ENCODE measurements around the gene ELAC1. TPM values are rescaled to one million over a fixed set of nuclear protein-coding genes. Genes with fewer than 3 reads are reported as not detected.
A peak's percentile ranks its signal among the peaks of the same experiment; 100 is the strongest.
"Not testable (repeated sequence)": the region's sequence is repeated elsewhere in the genome, so short reads cannot be mapped to it uniquely, and the experiment has no call there.

ELAC1 gene, protein sequence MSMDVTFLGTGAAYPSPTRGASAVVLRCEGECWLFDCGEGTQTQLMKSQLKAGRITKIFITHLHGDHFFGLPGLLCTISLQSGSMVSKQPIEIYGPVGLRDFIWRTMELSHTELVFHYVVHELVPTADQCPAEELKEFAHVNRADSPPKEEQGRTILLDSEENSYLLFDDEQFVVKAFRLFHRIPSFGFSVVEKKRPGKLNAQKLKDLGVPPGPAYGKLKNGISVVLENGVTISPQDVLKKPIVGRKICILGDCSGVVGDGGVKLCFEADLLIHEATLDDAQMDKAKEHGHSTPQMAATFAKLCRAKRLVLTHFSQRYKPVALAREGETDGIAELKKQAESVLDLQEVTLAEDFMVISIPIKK
- 7.3 TPM for total RNA-seq
- polyA plus RNA-seq, result 6.9 TPM

- WGBS, result under 1% methylated on average over 84 of the region's 84 CpGs
- peak within 1 kb of the TSS; percentile 92 for H3K27ac ChIP-seq (ENCODE audit: low read depth)
- peak within 1 kb of the TSS; percentile 88 for H3K4me3 ChIP-seq (ENCODE audit: low read depth, low read length)
- peak; percentile 6 for DNase-seq (ENCODE audit: extremely low spot score)
- no peaks in the 10 kb centered on the region for H3K4me1 ChIP-seq (ENCODE audit: insufficient read depth)
- no peaks in the 10 kb centered on the region for H3K36me3 ChIP-seq (ENCODE audit: insufficient read depth)
Measured at GRCh38 chr18:50967714-50968661, at the start of gene ELAC1. Gene ELAC1, plus strand, starts transcription at chr18:50968040. Its CDS starts 6,365 bp downstream, at chr18:50974405.

DNA sequence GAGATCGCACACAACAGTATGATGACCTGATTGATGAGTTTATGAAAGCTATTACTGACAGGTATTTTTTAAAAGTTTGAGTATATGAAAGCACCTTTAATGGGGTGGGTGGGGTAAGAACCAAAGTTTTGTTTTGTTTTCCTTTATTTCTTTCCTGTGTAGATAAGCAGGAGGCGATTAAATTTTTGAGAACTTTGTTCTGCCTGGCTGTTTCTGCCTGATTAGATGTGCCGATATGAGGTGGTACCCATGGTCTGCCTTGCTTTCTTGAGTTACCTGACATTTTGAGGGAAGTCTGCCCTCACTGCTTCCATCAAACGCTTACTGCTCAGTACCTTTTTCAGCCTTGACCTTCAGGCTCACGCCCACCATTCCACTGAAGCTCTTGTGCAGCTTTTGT lies 49.7 kb upstream of the ELAC1 start:
- no peak overlapping the region for H3K4me3 ChIP-seq (ENCODE audit: low read depth, low read length)
- DNase-seq (ENCODE audit: extremely low spot score), result no peak
- H3K36me3 ChIP-seq (ENCODE audit: insufficient read depth), result peaks cover 7% of the 10 kb centered on the region
- H3K27ac ChIP-seq (ENCODE audit: low read depth), result no peak overlapping the region
- no peaks in the 10 kb centered on the region for H3K4me1 ChIP-seq (ENCODE audit: insufficient read depth)
- 96% methylated on average over 5 of the region's 5 CpGs for WGBS

- no peak for DNase-seq (ENCODE audit: extremely low spot score)
- 97% methylated on average over 2 of the region's 2 CpGs for WGBS
- Histone ChIP-seq H3K27ac (ENCODE audit: low read depth) (no peak overlapping the region), H3K4me3 (ENCODE audit: low read depth, low read length) (no peak overlapping the region), H3K4me1 (ENCODE audit: insufficient read depth) (no peaks in the 10 kb centered on the region), H3K36me3 (ENCODE audit: insufficient read depth) (peaks cover 3% of the 10 kb centered on the region)
Measured at GRCh38 chr18:50924372-50924771, 43.5 kb upstream of the ELAC1 start.

- H3K4me1 ChIP-seq (ENCODE audit: insufficient read depth), result no peaks in the 10 kb centered on the region
Measured at GRCh38 chr18:50926521-50926920, 41.3 kb upstream of the ELAC1 start.

GRCh38 chr18:50928551-50928950 lies 39.3 kb upstream of the ELAC1 start:
- WGBS, result 94% methylated on average over 2 of the region's 2 CpGs
- H3K4me1 ChIP-seq (ENCODE audit: insufficient read depth), result no peaks in the 10 kb centered on the region
- H3K36me3 ChIP-seq (ENCODE audit: insufficient read depth), result no peaks in the 10 kb centered on the region
- DNase-seq (ENCODE audit: extremely low spot score), result no peak
- H3K27ac ChIP-seq (ENCODE audit: low read depth), result no peak overlapping the region
- H3K4me3 ChIP-seq (ENCODE audit: low read depth, low read length), result no peak overlapping the region

More at GRCh38 chr18:50926521-50926920, 41.3 kb upstream of the ELAC1 start:
- peaks cover 2% of the 10 kb centered on the region for H3K36me3 ChIP-seq (ENCODE audit: insufficient read depth)
- DNase-seq (ENCODE audit: extremely low spot score), result no peak
- no peak overlapping the region for H3K4me3 ChIP-seq (ENCODE audit: low read depth, low read length)
- no peak overlapping the region for H3K27ac ChIP-seq (ENCODE audit: low read depth)

DNA sequence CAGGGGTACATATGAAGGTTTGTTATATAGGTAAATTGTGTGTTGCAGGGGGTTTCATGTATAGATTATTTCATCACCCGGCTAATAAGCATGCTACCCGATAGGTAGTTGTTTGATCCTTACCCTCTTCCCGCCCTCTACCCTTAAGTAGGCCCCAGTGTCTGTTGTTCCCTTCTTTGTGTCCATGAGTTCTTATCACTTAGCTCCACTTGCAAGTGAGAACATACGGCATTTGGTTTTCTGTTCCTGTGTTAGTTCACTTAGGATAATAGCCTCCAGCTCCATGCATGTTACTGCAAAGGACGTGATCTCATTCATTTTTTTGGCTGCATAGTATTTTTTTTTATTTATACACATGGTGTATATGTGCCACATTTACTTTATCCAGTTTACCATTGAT lies 34.2 kb upstream of the ELAC1 start:
- Histone ChIP-seq H3K27ac (ENCODE audit: low read depth) (no peak overlapping the region), H3K36me3 (ENCODE audit: insufficient read depth) (no peaks in the 10 kb centered on the region), H3K4me1 (ENCODE audit: insufficient read depth) (no peaks in the 10 kb centered on the region), H3K4me3 (ENCODE audit: low read depth, low read length) (no peak overlapping the region)
- 96% methylated on average over 5 of the region's 5 CpGs for WGBS
- no peak for DNase-seq (ENCODE audit: extremely low spot score)

DNA sequence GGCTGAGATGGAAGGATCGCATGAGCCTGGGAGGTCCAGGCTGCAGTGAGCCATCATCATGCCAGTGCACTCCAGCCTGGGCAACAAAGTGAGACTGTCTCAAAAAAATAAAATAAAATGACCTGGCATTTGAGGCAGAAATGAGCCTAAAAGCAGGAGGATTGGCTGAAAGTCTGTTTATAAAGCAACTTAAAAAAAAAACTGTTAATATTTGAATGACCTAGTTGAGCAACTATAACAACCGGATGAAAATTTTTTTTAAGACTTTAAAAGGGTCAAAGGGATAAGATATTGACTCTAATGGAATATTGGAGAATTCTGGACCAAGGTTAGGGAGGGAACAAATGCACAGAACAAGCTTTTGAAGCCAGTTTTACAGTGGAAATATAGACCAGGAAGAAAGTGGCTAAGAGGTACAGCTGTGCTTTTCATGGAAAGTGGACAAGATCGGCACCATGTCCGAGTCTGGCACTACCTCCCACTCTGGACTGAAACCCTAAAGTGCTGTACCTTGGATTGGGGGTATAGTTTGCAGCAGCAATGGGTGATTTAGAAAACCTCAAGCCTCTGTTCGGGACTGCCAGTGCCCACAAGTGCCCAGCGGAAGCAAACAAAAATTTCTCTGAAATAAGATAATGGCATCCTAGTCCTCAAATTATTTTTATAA lies 33.2 kb upstream of the ELAC1 start:
- Histone ChIP-seq H3K27ac (ENCODE audit: low read depth) (no peak overlapping the region), H3K4me1 (ENCODE audit: insufficient read depth) (no peaks in the 10 kb centered on the region), H3K4me3 (ENCODE audit: low read depth, low read length) (no peak overlapping the region), H3K36me3 (ENCODE audit: insufficient read depth) (no peaks in the 10 kb centered on the region)
- 95% methylated on average over 6 of the region's 6 CpGs for WGBS
- no peak for DNase-seq (ENCODE audit: extremely low spot score)

- Histone ChIP-seq H3K4me1 (ENCODE audit: insufficient read depth) (no peaks in the 10 kb centered on the region), H3K27ac (ENCODE audit: low read depth) (no peak overlapping the region), H3K4me3 (ENCODE audit: low read depth, low read length) (no peak overlapping the region), H3K36me3 (ENCODE audit: insufficient read depth) (no peaks in the 10 kb centered on the region)
- WGBS, result 98% methylated on average over 6 of the region's 6 CpGs
- no peak for DNase-seq (ENCODE audit: extremely low spot score)
Measured at GRCh38 chr18:50935493-50936191, 32.2 kb upstream of the ELAC1 start.

DNA sequence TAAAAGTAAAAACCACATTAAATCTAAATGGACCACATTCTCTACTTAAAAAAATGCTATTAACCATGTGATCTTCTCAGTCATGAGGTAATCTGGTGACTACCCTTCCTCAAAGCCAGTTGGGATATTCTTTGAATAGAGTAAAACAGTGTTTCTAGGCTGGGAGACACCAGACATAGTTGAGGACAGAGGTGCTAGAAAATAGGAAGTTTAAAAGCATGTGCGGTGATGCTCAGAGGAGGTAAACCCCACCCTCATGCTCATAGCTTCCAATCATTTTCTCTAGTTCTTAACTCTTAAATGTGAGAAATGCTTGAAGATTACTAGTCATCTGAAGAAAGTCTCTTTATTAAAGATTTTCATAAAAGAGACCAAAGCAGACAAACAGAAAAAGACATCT lies 30.7 kb upstream of the ELAC1 start:
- Histone ChIP-seq H3K36me3 (ENCODE audit: insufficient read depth) (no peaks in the 10 kb centered on the region), H3K4me3 (ENCODE audit: low read depth, low read length) (no peak overlapping the region), H3K27ac (ENCODE audit: low read depth) (no peak overlapping the region), H3K4me1 (ENCODE audit: insufficient read depth) (no peaks in the 10 kb centered on the region)
- DNase-seq (ENCODE audit: extremely low spot score), result no peak
- 90% methylated on average over 1 of the region's 1 CpG for WGBS

DNA sequence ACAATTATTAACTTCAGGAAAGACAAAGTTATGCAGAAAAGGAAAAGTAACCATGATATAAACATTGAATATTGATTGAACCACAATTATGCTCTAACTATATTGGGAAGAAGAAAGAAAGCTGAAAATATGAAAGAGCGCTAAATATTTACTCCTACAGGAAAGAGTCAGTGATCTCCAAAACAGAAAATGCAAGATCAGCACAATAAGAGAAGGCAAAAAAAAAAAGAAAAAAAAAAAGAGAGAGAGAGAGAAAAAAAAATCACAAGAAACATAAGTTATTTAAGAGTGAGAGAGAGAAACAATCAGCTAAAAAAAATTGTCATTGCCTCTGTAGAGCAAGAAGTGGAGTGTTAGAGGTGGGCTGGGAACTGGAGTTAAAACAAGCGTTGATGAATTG lies 28.9 kb upstream of the ELAC1 start:
- 94% methylated on average over 2 of the region's 2 CpGs for WGBS
- Histone ChIP-seq H3K4me1 (ENCODE audit: insufficient read depth) (no peaks in the 10 kb centered on the region), H3K27ac (ENCODE audit: low read depth) (no peak overlapping the region), H3K4me3 (ENCODE audit: low read depth, low read length) (no peak overlapping the region), H3K36me3 (ENCODE audit: insufficient read depth) (no peaks in the 10 kb centered on the region)
- DNase-seq (ENCODE audit: extremely low spot score), result no peak

DNA sequence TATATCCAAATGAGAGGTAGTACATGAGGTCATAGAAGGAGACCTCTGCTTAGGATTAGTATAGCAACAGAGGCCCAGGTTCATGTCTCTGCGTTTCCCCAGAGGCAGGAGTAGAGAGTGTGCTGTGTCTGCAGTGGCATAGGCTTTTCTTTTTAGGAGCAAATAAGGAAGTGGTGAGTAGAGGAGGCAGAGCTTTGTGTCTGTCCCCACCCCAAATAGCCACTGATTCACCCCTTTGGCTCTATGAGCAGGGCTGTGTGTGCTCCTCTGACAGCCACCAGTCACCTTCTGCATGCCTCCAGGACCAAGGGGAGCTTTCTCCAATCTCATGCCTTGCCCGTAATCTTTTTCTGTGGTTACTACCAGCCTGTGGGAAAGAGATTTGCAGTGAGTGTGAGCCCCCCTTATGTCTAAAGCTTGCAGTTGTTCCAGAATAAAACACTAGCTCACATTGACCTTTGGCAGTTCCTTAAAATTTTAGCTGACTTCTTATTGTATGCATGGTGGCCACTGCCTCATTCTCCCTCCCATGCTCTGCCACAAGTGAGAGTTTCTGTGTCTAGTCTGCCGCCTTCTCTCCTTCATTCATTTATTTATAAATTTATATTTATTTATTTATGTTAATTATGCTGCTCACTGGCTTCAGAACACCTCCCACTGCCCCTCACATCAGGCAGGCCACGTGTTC lies 23.5 kb upstream of the ELAC1 start:
- H3K27ac ChIP-seq (ENCODE audit: low read depth), result no peak overlapping the region
- H3K36me3 ChIP-seq (ENCODE audit: insufficient read depth), result peaks cover 1% of the 10 kb centered on the region
- H3K4me3 ChIP-seq (ENCODE audit: low read depth, low read length), result no peak overlapping the region
- 90% methylated on average over 4 of the region's 4 CpGs for WGBS
- no peaks in the 10 kb centered on the region for H3K4me1 ChIP-seq (ENCODE audit: insufficient read depth)
- no peak for DNase-seq (ENCODE audit: extremely low spot score)

GRCh38 chr18:50945918-50946317 lies 21.9 kb upstream of the ELAC1 start:
- not testable (repeated sequence) for H3K4me3 ChIP-seq (ENCODE audit: low read depth, low read length); H3K36me3 ChIP-seq (ENCODE audit: insufficient read depth); H3K27ac ChIP-seq (ENCODE audit: low read depth); DNase-seq (ENCODE audit: extremely low spot score); H3K4me1 ChIP-seq (ENCODE audit: insufficient read depth)
- 97% methylated on average over 2 of the region's 2 CpGs for WGBS

DNA sequence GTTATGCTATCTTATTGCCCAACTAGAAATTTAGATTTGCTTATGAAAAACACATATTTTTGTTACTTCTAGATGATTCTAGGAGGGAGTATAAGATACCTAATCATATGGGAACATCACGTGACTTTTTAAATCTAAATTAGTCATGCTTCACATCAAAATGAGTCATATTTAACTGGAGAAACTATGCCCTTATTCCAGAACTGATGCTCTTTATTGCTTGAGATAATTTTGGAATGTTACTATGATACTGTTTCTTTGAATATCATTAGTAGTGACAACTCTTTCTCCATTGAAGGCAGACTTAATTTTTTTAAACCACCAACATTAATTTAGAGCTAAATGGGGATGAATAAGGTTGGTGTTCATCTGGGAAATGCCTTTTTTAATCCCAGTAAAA lies 19.9 kb upstream of the ELAC1 start:
- Histone ChIP-seq H3K4me3 (ENCODE audit: low read depth, low read length) (no peak overlapping the region), H3K27ac (ENCODE audit: low read depth) (no peak overlapping the region), H3K36me3 (ENCODE audit: insufficient read depth) (peaks cover 1% of the 10 kb centered on the region), H3K4me1 (ENCODE audit: insufficient read depth) (no peaks in the 10 kb centered on the region)
- WGBS, result 68% methylated on average over 1 of the region's 1 CpG
- DNase-seq (ENCODE audit: extremely low spot score), result no peak
